Muscle layer of duodenum (tissue), 2 donors: ENCODE measurements around the gene GRIA3.

Source experiments
- H3K27ac ChIP-seq: one replicate; pipeline ENCODE4 v1.7.0; 2013; ENCODE audit warnings: mild to moderate bottlenecking, low read length
- H3K27me3 ChIP-seq: one replicate; pipeline ENCODE4 v1.7.0; 2013; ENCODE audit warnings: low read depth, mild to moderate bottlenecking, control low read depth, low read length
- H3K36me3 ChIP-seq, 2 donors: one replicate each; pipeline ENCODE4 v1.7.0; 2013; ENCODE audit warnings: low read length in 2 of 2, control low read depth in 1 of 2, mild to moderate bottlenecking in 1 of 2; ENCODE audit not compliant: insufficient read depth in 2 of 2, control insufficient read depth in 1 of 2
- H3K4me1 ChIP-seq, 2 donors: one replicate each; pipeline ENCODE4 v1.7.0; 2013; ENCODE audit warnings: low read length in 2 of 2, mild to moderate bottlenecking in 2 of 2, control low read depth in 1 of 2, moderate library complexity in 1 of 2; ENCODE audit not compliant: insufficient read depth in 2 of 2, control insufficient read depth in 1 of 2
- H3K4me3 ChIP-seq, 2 donors: one replicate each; pipeline ENCODE4 v1.7.0; 2013; ENCODE audit warnings: low read length in 2 of 2, low read depth in 1 of 2, mild to moderate bottlenecking in 1 of 2
- H3K9me3 ChIP-seq, 2 donors: one replicate each; pipeline ENCODE4 v1.7.0; 2013; ENCODE audit warnings: low read length in 2 of 2, control low read depth in 1 of 2, mild to moderate bottlenecking in 1 of 2; ENCODE audit not compliant: control insufficient read depth in 1 of 2
- donor health status: healthy.

The GRIA3 gene

GRCh38 chrX:123184219-123184865 is at the start of gene GRIA3:
Gene GRIA3, plus strand, starts transcription at chrX:123184278. Its CDS starts 258 bp downstream, at chrX:123184536.
- peak within 1 kb of the TSS; percentile 55 to 61 for H3K4me3 ChIP-seq
- H3K9me3 ChIP-seq, result no peaks in the 10 kb centered on the region
- no peaks in the 10 kb centered on the region for H3K36me3 ChIP-seq
- peaks cover 0 to 9% of the 10 kb centered on the region in 2 donors for H3K4me1 ChIP-seq
- no peak within 1 kb of the TSS for H3K27ac ChIP-seq
- no peaks in the 10 kb centered on the region for H3K27me3 ChIP-seq

- H3K36me3 ChIP-seq, result no peaks in the 10 kb centered on the region
- H3K27me3 ChIP-seq, result no peaks in the 10 kb centered on the region
- H3K4me1 ChIP-seq, result no peaks in the 10 kb centered on the region
- no peak overlapping the region for H3K27ac ChIP-seq
- H3K9me3 ChIP-seq, result no peaks in the 10 kb centered on the region
- H3K4me3 ChIP-seq, result no peak overlapping the region
Observed at GRCh38 chrX:123138473-123138872, 45.6 kb upstream of the GRIA3 start.

GRCh38 chrX:123140454-123140853 is 43.6 kb upstream of the GRIA3 start:
- no peaks in the 10 kb centered on the region for H3K27me3 ChIP-seq

GRCh38 chrX:123140904-123141303 is 43.2 kb upstream of the GRIA3 start:
- H3K9me3 ChIP-seq, result no peaks in the 10 kb centered on the region
- no peak overlapping the region for H3K4me3 ChIP-seq
- H3K4me1 ChIP-seq, result no peaks in the 10 kb centered on the region
- no peaks in the 10 kb centered on the region for H3K27me3 ChIP-seq
- H3K36me3 ChIP-seq, result no peaks in the 10 kb centered on the region
- no peak overlapping the region for H3K27ac ChIP-seq

More at GRCh38 chrX:123140454-123140853, 43.6 kb upstream of the GRIA3 start:
- Histone ChIP-seq H3K4me3 (no peak overlapping the region), H3K4me1 (no peaks in the 10 kb centered on the region), H3K27ac (no peak overlapping the region), H3K36me3 (no peaks in the 10 kb centered on the region), H3K9me3 (no peaks in the 10 kb centered on the region)

- Histone ChIP-seq H3K9me3 (no peaks in the 10 kb centered on the region), H3K4me1 (no peaks in the 10 kb centered on the region), H3K36me3 (no peaks in the 10 kb centered on the region), H3K4me3 (no peak overlapping the region), H3K27me3 (no peaks in the 10 kb centered on the region), H3K27ac (no peak overlapping the region)
Observed at GRCh38 chrX:123153846-123154335, 30.2 kb upstream of the GRIA3 start.

GRCh38 chrX:123155327-123155726 is 28.8 kb upstream of the GRIA3 start:
- Histone ChIP-seq H3K9me3 (no peaks in the 10 kb centered on the region), H3K36me3 (no peaks in the 10 kb centered on the region), H3K27ac (no peak overlapping the region), H3K4me1 (no peaks in the 10 kb centered on the region), H3K27me3 (no peaks in the 10 kb centered on the region), H3K4me3 (no peak overlapping the region)

- H3K27ac ChIP-seq, result no peak overlapping the region
- no peaks in the 10 kb centered on the region for H3K4me1 ChIP-seq
- no peak overlapping the region for H3K4me3 ChIP-seq
- H3K9me3 ChIP-seq, result peaks cover 0 to 3% of the 10 kb centered on the region in 2 donors
- H3K27me3 ChIP-seq, result no peaks in the 10 kb centered on the region
- no peaks in the 10 kb centered on the region for H3K36me3 ChIP-seq
Observed at GRCh38 chrX:123157586-123157985, 26.5 kb upstream of the GRIA3 start.

GRCh38 chrX:123159403-123159802 is 24.7 kb upstream of the GRIA3 start:
- Histone ChIP-seq H3K27ac (no peak overlapping the region), H3K9me3 (peaks cover 0 to 3% of the 10 kb centered on the region in 2 donors), H3K27me3 (no peaks in the 10 kb centered on the region), H3K36me3 (no peaks in the 10 kb centered on the region), H3K4me1 (no peaks in the 10 kb centered on the region), H3K4me3 (no peak overlapping the region)

- Histone ChIP-seq H3K4me1 (no peaks in the 10 kb centered on the region), H3K36me3 (no peaks in the 10 kb centered on the region), H3K27me3 (no peaks in the 10 kb centered on the region), H3K4me3 (no peak overlapping the region), H3K27ac (no peak overlapping the region), H3K9me3 (no peaks in the 10 kb centered on the region)
Observed at GRCh38 chrX:123167621-123168020, 16.5 kb upstream of the GRIA3 start.

- H3K27me3 ChIP-seq, result no peaks in the 10 kb centered on the region
- no peaks in the 10 kb centered on the region for H3K4me1 ChIP-seq
- H3K9me3 ChIP-seq, result no peaks in the 10 kb centered on the region
- no peaks in the 10 kb centered on the region for H3K36me3 ChIP-seq
- no peak overlapping the region for H3K4me3 ChIP-seq
- no peak overlapping the region for H3K27ac ChIP-seq
Observed at GRCh38 chrX:123169247-123169901, 14.7 kb upstream of the GRIA3 start.

- Histone ChIP-seq H3K9me3 (no peaks in the 10 kb centered on the region), H3K27ac (no peak overlapping the region), H3K36me3 (no peaks in the 10 kb centered on the region), H3K27me3 (no peaks in the 10 kb centered on the region), H3K4me3 (no peak overlapping the region), H3K4me1 (no peaks in the 10 kb centered on the region)
Observed at GRCh38 chrX:123170546-123170945, 13.5 kb upstream of the GRIA3 start.
